Kidney (tissue), 22 donors: ENCODE measurements around the gene CEP70. TPM values are rescaled to one million over a fixed set of nuclear protein-coding genes. Genes with fewer than 3 reads are reported as not detected.

Experiments
- DNase-seq, 5 donors: peaks; one replicate each; pipeline ENCODE4 v3.0.0-alpha.2; 2013 to 2020
- FAIRE-seq: peaks from 2 replicates; lab custom pipeline; 2012; peaks lifted over from hg19 to GRCh38; lab: Jason Lieb, UNC
- H3K27ac ChIP-seq, 2 donors: one replicate each; pipeline ENCODE4 v1.7.0; 2013; ENCODE audit warnings: low read depth in 2 of 2, low read length in 2 of 2, inconsistent platforms in 1 of 2
- H3K27me3 ChIP-seq: one replicate; pipeline ENCODE4 v1.7.1; 2013; ENCODE audit warnings: low read length, inconsistent platforms; ENCODE audit not compliant: control insufficient read depth, insufficient read depth
- H3K36me3 ChIP-seq, 3 donors: one replicate each; pipeline versions ENCODE4 v1.7.0 to v1.7.1; 2013; ENCODE audit warnings: low read length in 3 of 3, control low read depth in 1 of 3, inconsistent platforms in 1 of 3; ENCODE audit not compliant: insufficient read depth in 3 of 3, control insufficient read depth in 2 of 3
- H3K4me1 ChIP-seq, 3 donors: one replicate each; pipeline versions ENCODE4 v1.7.0 to v1.7.1; 2013; ENCODE audit warnings: low read length in 3 of 3, inconsistent platforms in 1 of 3, low read depth in 1 of 3; ENCODE audit not compliant: control insufficient read depth in 2 of 3, insufficient read depth in 2 of 3
- H3K4me3 ChIP-seq, 3 donors: one replicate each; pipeline versions ENCODE4 v1.7.0 to v1.8.1; 2013; ENCODE audit warnings: low read length in 3 of 3, control low read depth in 1 of 3, inconsistent platforms in 1 of 3
- H3K9ac ChIP-seq, 3 donors: one replicate each; pipeline versions ENCODE4 v1.7.0 to v1.7.1; 2013; ENCODE audit warnings: low read length in 3 of 3, control low read depth in 1 of 3, inconsistent platforms in 1 of 3
- H3K9me3 ChIP-seq, 3 donors: one replicate each; pipeline versions ENCODE4 v1.7.0 to v1.7.1; 2013; ENCODE audit warnings: low read length in 3 of 3, control low read depth in 1 of 3, inconsistent platforms in 1 of 3; ENCODE audit not compliant: control insufficient read depth in 2 of 3, insufficient read depth in 1 of 3
- intact Hi-C: fragments of 100-400 bp; cut with DNase I; formaldehyde crosslinking; loops from one replicate; pipeline ENCODE4 v1.11.1; 2022
- long read RNA-seq, 10 donors: library from polyadenylated mRNA in 1 of 10; unstranded in 1 of 10; transcript quantifications; one replicate each; pipeline ENCODE4 v2.0.0 and lab custom pipeline, GENCODE V29; 2021 to 2026
- polyA plus RNA-seq: library from polyadenylated mRNA; stranded (reverse); fragments of 350-450 nt; fragmentation: Illumina TruSeq; extraction: RNeasy Lipid Tissue Mini Kit (QIAGEN cat#74804); gene quantifications from one replicate; pipeline ENCODE4 v1.2.3, GENCODE V29; 2014; ENCODE audit warnings: low read depth, low replicate concordance; ENCODE audit not compliant: insufficient read depth
- total RNA-seq: library from RNA; stranded (reverse); fragmentation: NEBNext Ultra II Directional; extraction: Animal tissue kit (Norgen Biotek cat#: 25700); gene quantifications from one replicate; pipeline ENCODE4 v1.2.1, GENCODE V29; 2021
- TF ChIP-seq, protein P1 (sequence below): IDR thresholded peaks from 3 replicates; pipeline ENCODE4 v1.5.1; 2012; ENCODE audit warnings: mild to moderate bottlenecking, moderate library complexity, borderline replicate concordance; ENCODE audit not compliant: insufficient read depth; ENCODE audit errors: extremely low read depth
- donor health status: control.
- donor health status: control.
- donor health status: control.
- donor health status: control.
- donor health status: control.
- donor health status: DM: yes; HTN: yes; CAD: no.
- donor health status: Normal renal cell carcinoma (clear cell type).

Gene CEP70, protein sequence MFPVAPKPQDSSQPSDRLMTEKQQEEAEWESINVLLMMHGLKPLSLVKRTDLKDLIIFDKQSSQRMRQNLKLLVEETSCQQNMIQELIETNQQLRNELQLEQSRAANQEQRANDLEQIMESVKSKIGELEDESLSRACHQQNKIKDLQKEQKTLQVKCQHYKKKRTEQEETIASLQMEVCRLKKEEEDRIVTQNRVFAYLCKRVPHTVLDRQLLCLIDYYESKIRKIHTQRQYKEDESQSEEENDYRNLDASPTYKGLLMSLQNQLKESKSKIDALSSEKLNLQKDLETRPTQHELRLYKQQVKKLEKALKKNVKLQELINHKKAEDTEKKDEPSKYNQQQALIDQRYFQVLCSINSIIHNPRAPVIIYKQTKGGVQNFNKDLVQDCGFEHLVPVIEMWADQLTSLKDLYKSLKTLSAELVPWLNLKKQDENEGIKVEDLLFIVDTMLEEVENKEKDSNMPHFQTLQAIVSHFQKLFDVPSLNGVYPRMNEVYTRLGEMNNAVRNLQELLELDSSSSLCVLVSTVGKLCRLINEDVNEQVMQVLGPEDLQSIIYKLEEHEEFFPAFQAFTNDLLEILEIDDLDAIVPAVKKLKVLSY
- total RNA-seq, result 64.3 TPM
- polyA plus RNA-seq, result 22.6 TPM
- long read RNA-seq, donor 1, partial matches to known transcripts, result 0 of 1 reads
- long read RNA-seq, donor 1, other reads (novel, unspliced or antisense), result 0 of 1 reads
- long read RNA-seq, donor 2, partial matches to known transcripts, result 0 of 1 reads
- long read RNA-seq, donor 2, other reads (novel, unspliced or antisense), result 0 of 1 reads
- long read RNA-seq, donor 3, partial matches to known transcripts, result 6 of 8 reads
- long read RNA-seq, donor 3, other reads (novel, unspliced or antisense), result 0 of 8 reads
- long read RNA-seq, donor 4, partial matches to known transcripts, result 0 of 1 reads
- long read RNA-seq, donor 4, other reads (novel, unspliced or antisense), result 0 of 1 reads
- long read RNA-seq, donor 5, result 0 reads
- long read RNA-seq, donor 6, partial matches to known transcripts, result 0 of 1 reads
- long read RNA-seq, donor 6, other reads (novel, unspliced or antisense), result 0 of 1 reads
- long read RNA-seq, donor 7, transcript CEP70-211 (18 exons, 1,993 nt), result minor isoform, 5 of 35 reads
- long read RNA-seq, donor 7, transcript CEP70-201 (18 exons, 2,732 nt), result major isoform, 9 of 35 reads
- long read RNA-seq, donor 7, partial matches to known transcripts, result 11 of 35 reads
- long read RNA-seq, donor 7, other reads (novel, unspliced or antisense), result 9 of 35 reads
- long read RNA-seq, donor 8, partial matches to known transcripts, result 5 of 8 reads
- long read RNA-seq, donor 8, other reads (novel, unspliced or antisense), result 0 of 8 reads
- long read RNA-seq, donor 9, result 0 reads
- long read RNA-seq, donor 10, partial matches to known transcripts, result 5 of 8 reads
- long read RNA-seq, donor 10, other reads (novel, unspliced or antisense), result 0 of 8 reads

DNA sequence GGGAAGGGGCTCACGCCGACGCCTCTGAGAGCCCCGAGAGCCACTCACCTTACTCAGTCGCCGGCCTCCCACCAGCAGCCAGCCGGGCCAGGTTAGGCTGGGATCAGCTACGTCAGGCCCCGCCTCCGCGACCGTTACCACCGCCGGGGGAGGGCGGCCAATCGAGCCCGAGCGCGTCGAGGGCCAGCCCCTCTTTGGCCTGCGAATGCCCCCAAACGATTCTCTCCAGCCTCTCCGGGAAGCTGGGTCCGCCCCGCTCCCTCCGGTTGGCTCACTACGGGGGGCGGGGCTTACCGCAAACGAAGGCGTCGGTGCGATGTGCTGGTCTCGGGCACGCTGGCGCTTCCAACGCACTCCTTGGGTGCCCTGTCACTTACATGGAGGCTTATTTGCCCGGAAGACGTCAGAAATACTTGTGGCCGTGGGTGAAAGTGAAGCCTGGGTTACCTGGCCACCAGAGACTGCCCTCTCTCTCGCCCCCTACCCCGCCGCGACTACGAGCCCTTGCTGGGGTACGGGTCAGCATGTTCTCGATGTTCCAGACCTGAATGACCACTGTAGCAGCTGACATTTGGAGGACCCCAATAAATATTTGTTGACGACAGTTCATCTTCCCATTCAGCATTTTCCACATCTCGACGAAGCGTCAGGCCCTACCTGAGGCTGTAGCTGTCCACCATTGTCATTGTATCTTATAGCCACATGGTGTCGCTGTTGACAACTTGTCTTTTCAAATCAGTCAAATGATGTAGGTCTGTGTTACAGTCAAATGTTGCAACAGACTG is at the start of gene CEP70:
TSS of gene CEP70 (minus strand) at position 111 of the 785 bp plus-strand sequence. CDS start 21,333 bp downstream, outside the sequence.
- peaks cover 0 to 6% (median 0%) of the 10 kb centered on the region in 3 donors for H3K9me3 ChIP-seq
- H3K9ac ChIP-seq, result peak within 1 kb of the TSS; percentile 92 to 99 (median 95)
- H3K27me3 ChIP-seq, result no peaks in the 10 kb centered on the region
- peak; percentile 72 for FAIRE-seq
- H3K4me3 ChIP-seq, result peak within 1 kb of the TSS; percentile 91 to 98 (median 92)
- intact Hi-C loops, result loop anchor here (5.0 kb wide), 1 partner anchor 323 kb away; no protein-coding TSS in a partner anchor
- H3K36me3 ChIP-seq, result no peaks in the 10 kb centered on the region
- peak; percentile 97 to 99 (median 98) for DNase-seq
- TF ChIP-seq, protein P1, sequence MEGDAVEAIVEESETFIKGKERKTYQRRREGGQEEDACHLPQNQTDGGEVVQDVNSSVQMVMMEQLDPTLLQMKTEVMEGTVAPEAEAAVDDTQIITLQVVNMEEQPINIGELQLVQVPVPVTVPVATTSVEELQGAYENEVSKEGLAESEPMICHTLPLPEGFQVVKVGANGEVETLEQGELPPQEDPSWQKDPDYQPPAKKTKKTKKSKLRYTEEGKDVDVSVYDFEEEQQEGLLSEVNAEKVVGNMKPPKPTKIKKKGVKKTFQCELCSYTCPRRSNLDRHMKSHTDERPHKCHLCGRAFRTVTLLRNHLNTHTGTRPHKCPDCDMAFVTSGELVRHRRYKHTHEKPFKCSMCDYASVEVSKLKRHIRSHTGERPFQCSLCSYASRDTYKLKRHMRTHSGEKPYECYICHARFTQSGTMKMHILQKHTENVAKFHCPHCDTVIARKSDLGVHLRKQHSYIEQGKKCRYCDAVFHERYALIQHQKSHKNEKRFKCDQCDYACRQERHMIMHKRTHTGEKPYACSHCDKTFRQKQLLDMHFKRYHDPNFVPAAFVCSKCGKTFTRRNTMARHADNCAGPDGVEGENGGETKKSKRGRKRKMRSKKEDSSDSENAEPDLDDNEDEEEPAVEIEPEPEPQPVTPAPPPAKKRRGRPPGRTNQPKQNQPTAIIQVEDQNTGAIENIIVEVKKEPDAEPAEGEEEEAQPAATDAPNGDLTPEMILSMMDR, result peak; percentile 96
- peak within 1 kb of the TSS; percentile 95 to 97 for H3K27ac ChIP-seq
- H3K4me1 ChIP-seq, result peaks cover 0 to 5% (median 4%) of the 10 kb centered on the region in 3 donors

- no peak for DNase-seq
- H3K36me3 ChIP-seq, result no peaks in the 10 kb centered on the region
- FAIRE-seq, result no peak
- no peaks in the 10 kb centered on the region for H3K27me3 ChIP-seq
- H3K27ac ChIP-seq, result no peak overlapping the region
- H3K4me3 ChIP-seq, result no peak overlapping the region
- TF ChIP-seq, protein P1, result no peak
- peaks cover 0 to 20% (median 3%) of the 10 kb centered on the region in 3 donors for H3K9me3 ChIP-seq
- intact Hi-C loops, result no loop called here
- H3K4me1 ChIP-seq, result no peaks in the 10 kb centered on the region
- H3K9ac ChIP-seq, result no peak overlapping the region
These were observed 48.8 kb upstream of the CEP70 start for GRCh38 chr3:138642927-138643253.
